SK-N-SH treated with all-trans-retinoic acid at 6 μM for 48 hours (cell line): ENCODE measurements around the gene SNED1.

Experiments
- ATAC-seq: fragments of 200-7000 bp; cut with Tn5 transposase; 3 replicates; pipeline ENCODE4 v1.9.1; 2020; ENCODE audit warnings: mild to moderate bottlenecking, moderate library complexity
- ARNTL ChIP-seq: fragments of 450-650 bp; formaldehyde crosslinking; IDR thresholded peaks from 2 replicates; pipeline ENCODE4 v1.5.0; 2020; ENCODE audit warnings: low read depth, mild to moderate bottlenecking, moderate library complexity, borderline replicate concordance
- BACH2 ChIP-seq: fragments of 250-450 bp; sonication (Bioruptor Pico); IDR thresholded peaks from 2 replicates; pipeline ENCODE4 v1.9.0; 2021; ENCODE audit warnings: mild to moderate bottlenecking, borderline replicate concordance
- CSDC2 ChIP-seq: fragments of 250-450 bp; sonication (Bioruptor Pico); IDR thresholded peaks from 2 replicates; pipeline ENCODE4 v1.5.0; 2020; ENCODE audit warnings: mild to moderate bottlenecking, moderate library complexity
- ESRRG ChIP-seq: fragments of 250-450 bp; sonication (Bioruptor Pico); IDR thresholded peaks from 2 replicates; pipeline ENCODE4 v1.6.1; 2021; ENCODE audit warnings: mild to moderate bottlenecking
- GLIS3 ChIP-seq: fragments of 250-450 bp; sonication (Bioruptor Pico); IDR thresholded peaks from 2 replicates; pipeline ENCODE4 v1.5.0; 2020; ENCODE audit warnings: mild to moderate bottlenecking, moderate library complexity
- ISL1 ChIP-seq: fragments of 250-450 bp; sonication (Bioruptor Pico); IDR thresholded peaks from 2 replicates; pipeline ENCODE4 v2.1.2; 2022; ENCODE audit warnings: mild to moderate bottlenecking, moderate library complexity
- OSR1 ChIP-seq: fragments of 250-450 bp; sonication (Bioruptor Pico); IDR thresholded peaks from 2 replicates; pipeline ENCODE4 v1.8.0; 2022; ENCODE audit warnings: moderate library complexity, mild to moderate bottlenecking, inconsistent platforms
- PPARA ChIP-seq: fragments of 250-450 bp; sonication (Bioruptor Pico); IDR thresholded peaks from 2 replicates; pipeline ENCODE4 v1.5.0; 2020; ENCODE audit warnings: mild to moderate bottlenecking, borderline replicate concordance
- RARB ChIP-seq: fragments of 250-450 bp; sonication (Bioruptor Pico); IDR thresholded peaks from 2 replicates; pipeline ENCODE4 v1.8.0; 2021; ENCODE audit warnings: mild to moderate bottlenecking, moderate library complexity
- SNAI2 ChIP-seq: fragments of 250-450 bp; sonication (Bioruptor Pico); IDR thresholded peaks from 2 replicates; pipeline ENCODE4 v1.5.0; 2020; ENCODE audit warnings: mild to moderate bottlenecking, moderate library complexity
- TCF4 ChIP-seq: fragments of 250-450 bp; sonication (Bioruptor Pico); IDR thresholded peaks from 2 replicates; pipeline ENCODE4 v1.8.0; 2021; ENCODE audit warnings: mild to moderate bottlenecking, moderate library complexity, borderline replicate concordance
- TOX ChIP-seq: fragments of 250-450 bp; sonication (Bioruptor Pico); IDR thresholded peaks from 2 replicates; pipeline ENCODE4 v1.8.0; 2021; ENCODE audit warnings: mild to moderate bottlenecking, moderate library complexity, borderline replicate concordance
- ZC3H10 ChIP-seq: fragments of 250-450 bp; sonication (Bioruptor Pico); IDR thresholded peaks from 2 replicates; pipeline ENCODE4 v1.5.1; 2021; ENCODE audit warnings: mild to moderate bottlenecking, moderate library complexity
- ZFP3 ChIP-seq: fragments of 250-450 bp; sonication (Bioruptor Pico); IDR thresholded peaks from 2 replicates; pipeline ENCODE4 v1.5.0; 2020; ENCODE audit warnings: mild to moderate bottlenecking, moderate library complexity
- ZFP30 ChIP-seq: fragments of 450-650 bp; formaldehyde crosslinking; IDR thresholded peaks from 2 replicates; pipeline ENCODE4 v1.5.0; 2022; ENCODE audit warnings: mild to moderate bottlenecking, moderate library complexity
- ZNF565 ChIP-seq: fragments of 450-650 bp; formaldehyde crosslinking; conservative IDR thresholded peaks from 2 replicates; pipeline ENCODE4 v1.5.0; 2020; ENCODE audit warnings: low read depth, mild to moderate bottlenecking, moderate library complexity
- ZNF70 ChIP-seq: fragments of 450-650 bp; formaldehyde crosslinking; IDR thresholded peaks from 2 replicates; pipeline ENCODE4 v1.5.0; 2020; ENCODE audit warnings: mild to moderate bottlenecking, moderate library complexity
- ZNF8 ChIP-seq: fragments of 450-650 bp; formaldehyde crosslinking; IDR thresholded peaks from 2 replicates; pipeline ENCODE4 v1.5.0; 2020; ENCODE audit warnings: mild to moderate bottlenecking, moderate library complexity
- TF ChIP-seq, protein P1 (sequence below): fragments of 250-450 bp; sonication (Bioruptor Pico); IDR thresholded peaks from 2 replicates; pipeline ENCODE4 v1.5.0; 2020; ENCODE audit warnings: mild to moderate bottlenecking, moderate library complexity
- TF ChIP-seq, protein P2 (sequence below): fragments of 250-450 bp; sonication (Bioruptor Pico); IDR thresholded peaks from 2 replicates; pipeline ENCODE4 v1.5.1; 2021; ENCODE audit warnings: mild to moderate bottlenecking, moderate library complexity
- TF ChIP-seq, protein P3 (sequence below): fragments of 250-450 bp; sonication (Bioruptor Pico); IDR thresholded peaks from 2 replicates; pipeline ENCODE4 v1.8.0; 2021; ENCODE audit warnings: low read depth, mild to moderate bottlenecking, moderate library complexity, borderline replicate concordance

The SNED1 gene

DNA sequence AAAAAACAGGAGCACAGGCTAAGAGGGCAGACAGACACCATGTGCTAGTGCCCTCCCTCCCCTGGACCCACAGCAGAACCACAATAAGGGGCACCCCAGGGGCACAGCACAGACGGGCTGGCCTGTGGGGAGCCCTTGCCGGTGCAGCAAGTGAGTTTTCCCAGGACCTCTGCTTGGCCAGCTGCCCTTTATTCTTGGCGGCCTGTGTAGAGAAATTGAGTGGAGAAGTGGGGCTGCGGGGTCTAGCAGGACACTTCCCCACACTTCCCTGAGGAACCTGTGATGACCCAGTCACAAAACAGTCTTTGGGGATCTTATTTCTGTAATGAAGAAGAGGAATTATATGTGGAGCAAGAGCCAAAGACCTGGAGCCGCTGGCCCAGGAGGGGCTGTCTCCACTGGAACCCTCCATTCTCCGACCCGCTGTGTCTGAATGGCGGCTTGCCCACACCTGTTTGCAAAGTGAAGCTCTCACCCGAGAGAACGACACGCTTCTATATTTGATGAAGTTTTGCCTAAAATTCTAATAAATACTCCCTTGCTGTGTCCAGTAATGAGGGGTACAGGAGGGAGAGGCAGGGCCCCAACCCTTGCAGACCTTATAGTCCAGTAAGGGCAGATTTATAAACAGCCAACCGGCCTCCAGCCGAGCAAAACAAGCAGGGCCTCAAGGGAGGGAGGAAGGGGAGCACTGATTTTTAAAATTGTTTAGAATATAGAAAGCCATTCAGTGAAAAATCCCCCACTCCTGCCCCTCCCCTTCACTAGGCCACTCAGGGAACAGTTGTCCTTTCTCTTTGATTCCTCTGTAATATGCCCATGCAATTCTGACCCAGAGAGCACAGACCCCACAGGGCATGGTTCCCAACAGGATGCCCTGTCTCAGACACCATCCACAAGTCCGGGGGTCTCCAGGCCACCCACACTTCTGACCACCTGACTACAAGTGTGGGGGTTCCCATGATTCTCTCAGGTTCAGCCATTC is 44.7 kb upstream of the SNED1 start:
- TF ChIP-seq TOX (no peak), ZNF565 (CRISPR knock-in tag) (no peak), TCF4 (no peak), ZFP3 (CRISPR knock-in tag) (no peak)
- ATAC-seq: no peak

GRCh38 chr2:240954436-240955305 is 43.7 kb upstream of the SNED1 start:
- TF ChIP-seq ZC3H10 (CRISPR knock-in tag) (no peak), TOX (no peak), ZNF70 (no peak), RARB (no peak), TCF4 (no peak), PPARA (no peak), OSR1 (CRISPR knock-in tag) (no peak), SNAI2 (no peak), ESRRG (no peak), BACH2 (CRISPR knock-in tag) (no peak)
- TF ChIP-seq, protein P1, sequence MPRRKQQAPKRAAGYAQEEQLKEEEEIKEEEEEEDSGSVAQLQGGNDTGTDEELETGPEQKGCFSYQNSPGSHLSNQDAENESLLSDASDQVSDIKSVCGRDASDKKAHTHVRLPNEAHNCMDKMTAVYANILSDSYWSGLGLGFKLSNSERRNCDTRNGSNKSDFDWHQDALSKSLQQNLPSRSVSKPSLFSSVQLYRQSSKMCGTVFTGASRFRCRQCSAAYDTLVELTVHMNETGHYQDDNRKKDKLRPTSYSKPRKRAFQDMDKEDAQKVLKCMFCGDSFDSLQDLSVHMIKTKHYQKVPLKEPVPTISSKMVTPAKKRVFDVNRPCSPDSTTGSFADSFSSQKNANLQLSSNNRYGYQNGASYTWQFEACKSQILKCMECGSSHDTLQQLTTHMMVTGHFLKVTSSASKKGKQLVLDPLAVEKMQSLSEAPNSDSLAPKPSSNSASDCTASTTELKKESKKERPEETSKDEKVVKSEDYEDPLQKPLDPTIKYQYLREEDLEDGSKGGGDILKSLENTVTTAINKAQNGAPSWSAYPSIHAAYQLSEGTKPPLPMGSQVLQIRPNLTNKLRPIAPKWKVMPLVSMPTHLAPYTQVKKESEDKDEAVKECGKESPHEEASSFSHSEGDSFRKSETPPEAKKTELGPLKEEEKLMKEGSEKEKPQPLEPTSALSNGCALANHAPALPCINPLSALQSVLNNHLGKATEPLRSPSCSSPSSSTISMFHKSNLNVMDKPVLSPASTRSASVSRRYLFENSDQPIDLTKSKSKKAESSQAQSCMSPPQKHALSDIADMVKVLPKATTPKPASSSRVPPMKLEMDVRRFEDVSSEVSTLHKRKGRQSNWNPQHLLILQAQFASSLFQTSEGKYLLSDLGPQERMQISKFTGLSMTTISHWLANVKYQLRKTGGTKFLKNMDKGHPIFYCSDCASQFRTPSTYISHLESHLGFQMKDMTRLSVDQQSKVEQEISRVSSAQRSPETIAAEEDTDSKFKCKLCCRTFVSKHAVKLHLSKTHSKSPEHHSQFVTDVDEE (CRISPR knock-in tag): no peak
- no peak for ATAC-seq

GRCh38 chr2:240955306-240956170 is 42.9 kb upstream of the SNED1 start:
- no peak for ATAC-seq
- TF ChIP-seq ESRRG (no peak), GLIS3 (CRISPR knock-in tag) (no peak), ISL1 (CRISPR knock-in tag) (no peak), CSDC2 (CRISPR knock-in tag) (no peak), BACH2 (CRISPR knock-in tag) (no peak), OSR1 (CRISPR knock-in tag) (no peak), ZFP3 (CRISPR knock-in tag) (no peak), ZFP30 (CRISPR knock-in tag) (no peak), RARB (no peak), ARNTL (CRISPR knock-in tag) (no peak), ZNF8 (CRISPR knock-in tag) (no peak), ZNF70 (no peak), SNAI2 (no peak)
- TF ChIP-seq, protein P2, sequence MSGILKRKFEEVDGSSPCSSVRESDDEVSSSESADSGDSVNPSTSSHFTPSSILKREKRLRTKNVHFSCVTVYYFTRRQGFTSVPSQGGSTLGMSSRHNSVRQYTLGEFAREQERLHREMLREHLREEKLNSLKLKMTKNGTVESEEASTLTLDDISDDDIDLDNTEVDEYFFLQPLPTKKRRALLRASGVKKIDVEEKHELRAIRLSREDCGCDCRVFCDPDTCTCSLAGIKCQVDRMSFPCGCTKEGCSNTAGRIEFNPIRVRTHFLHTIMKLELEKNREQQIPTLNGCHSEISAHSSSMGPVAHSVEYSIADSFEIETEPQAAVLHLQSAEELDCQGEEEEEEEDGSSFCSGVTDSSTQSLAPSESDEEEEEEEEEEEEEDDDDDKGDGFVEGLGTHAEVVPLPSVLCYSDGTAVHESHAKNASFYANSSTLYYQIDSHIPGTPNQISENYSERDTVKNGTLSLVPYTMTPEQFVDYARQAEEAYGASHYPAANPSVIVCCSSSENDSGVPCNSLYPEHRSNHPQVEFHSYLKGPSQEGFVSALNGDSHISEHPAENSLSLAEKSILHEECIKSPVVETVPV: no peak
- TF ChIP-seq, protein P3, sequence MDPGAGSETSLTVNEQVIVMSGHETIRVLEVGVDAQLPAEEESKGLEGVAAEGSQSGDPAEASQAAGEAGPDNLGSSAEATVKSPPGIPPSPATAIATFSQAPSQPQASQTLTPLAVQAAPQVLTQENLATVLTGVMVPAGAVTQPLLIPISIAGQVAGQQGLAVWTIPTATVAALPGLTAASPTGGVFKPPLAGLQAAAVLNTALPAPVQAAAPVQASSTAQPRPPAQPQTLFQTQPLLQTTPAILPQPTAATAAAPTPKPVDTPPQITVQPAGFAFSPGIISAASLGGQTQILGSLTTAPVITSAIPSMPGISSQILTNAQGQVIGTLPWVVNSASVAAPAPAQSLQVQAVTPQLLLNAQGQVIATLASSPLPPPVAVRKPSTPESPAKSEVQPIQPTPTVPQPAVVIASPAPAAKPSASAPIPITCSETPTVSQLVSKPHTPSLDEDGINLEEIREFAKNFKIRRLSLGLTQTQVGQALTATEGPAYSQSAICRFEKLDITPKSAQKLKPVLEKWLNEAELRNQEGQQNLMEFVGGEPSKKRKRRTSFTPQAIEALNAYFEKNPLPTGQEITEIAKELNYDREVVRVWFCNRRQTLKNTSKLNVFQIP (CRISPR knock-in tag): no peak
- TF ChIP-seq, protein P1 (CRISPR knock-in tag): no peak
